IMR-90 (cell line): Measurements from ENCODE around the gene CFAP45. TPM values are rescaled to one million over a fixed set of nuclear protein-coding genes. Genes with fewer than 3 reads are reported as not detected.
A peak's percentile ranks its signal among the peaks of the same experiment; 100 is the strongest.

Experiments
- ATAC-seq: fragments of 200-7000 bp; cut with Tn5 transposase; 2 replicates; pipeline ENCODE4 v1.9.1; 2020; ENCODE audit warnings: low read depth, mild to moderate bottlenecking, moderate library complexity
- BruUV-seq: library from RNA; stranded (reverse); fragments of 400-500 nt; replicated peaks from 2 replicates; lab custom pipeline; 2021; lab: Mats Ljungman, UMichigan
- CTCF ChIA-PET: fragments of 300-600 bp; formaldehyde crosslinking; extraction: SDS; loops from one replicate; lab custom pipeline; 2021; ENCODE audit warnings: antibody characterized with exemption; lab: Yijun Ruan, JAX
- POLR2A ChIA-PET: fragments of 300-600 bp; sonication (Branson Sonifier 250); formaldehyde crosslinking; loops from one replicate; lab custom pipeline; 2022; ENCODE audit warnings: antibody characterized with exemption; ENCODE audit not compliant: unreplicated experiment; lab: Charles Lee
- DNase-seq: peaks from one replicate; pipeline ENCODE4 v3.0.0; 2013
- H2AFZ ChIP-seq: replicated peaks from 2 replicates; pipeline ENCODE3; 2013; ENCODE audit warnings: low read length, mild to moderate bottlenecking; ENCODE audit not compliant: poor library complexity
- H2AK5ac ChIP-seq: 2 replicates; pipeline ENCODE4 v1.6.1; 2013; ENCODE audit warnings: low read depth, low read length, inconsistent platforms
- H2AK9ac ChIP-seq: replicated peaks from 2 replicates; pipeline ENCODE3; 2013; ENCODE audit warnings: mild to moderate bottlenecking, low read depth, low read length, moderate library complexity; ENCODE audit not compliant: poor library complexity
- H2BK120ac ChIP-seq: 2 replicates; pipeline ENCODE4 v1.6.1; 2013; ENCODE audit warnings: low read depth, low read length, inconsistent platforms
- H2BK15ac ChIP-seq: 3 replicates; pipeline ENCODE4 v1.6.1; 2013; ENCODE audit warnings: low read depth, low read length, inconsistent platforms
- H2BK20ac ChIP-seq: 2 replicates; pipeline ENCODE4 v1.6.1; 2013; ENCODE audit warnings: low read depth, mild to moderate bottlenecking, inconsistent platforms, low read length, moderate library complexity
- H2BK5ac ChIP-seq: 2 replicates; pipeline ENCODE4 v1.6.1; 2013; ENCODE audit warnings: mild to moderate bottlenecking, low read depth, low read length, inconsistent platforms; ENCODE audit not compliant: poor library complexity, severe bottlenecking
- H3K14ac ChIP-seq: replicated peaks from 2 replicates; pipeline ENCODE4 v1.6.1; 2013; ENCODE audit warnings: low read depth, low read length, inconsistent platforms
- H3K18ac ChIP-seq: 2 replicates; pipeline ENCODE4 v1.6.1; 2013; ENCODE audit warnings: low read depth, low read length, control low read depth
- H3K23ac ChIP-seq: 2 replicates; pipeline ENCODE4 v1.6.1; 2013; ENCODE audit warnings: low read depth, low read length, inconsistent platforms
- H3K27ac ChIP-seq: 2 replicates; pipeline ENCODE4 v1.5.1; 2013; ENCODE audit warnings: mild to moderate bottlenecking, control low read depth, low read length; ENCODE audit not compliant: insufficient read depth
- H3K27me3 ChIP-seq: 2 replicates; pipeline ENCODE4 v1.6.1; 2013; ENCODE audit warnings: low read length; ENCODE audit not compliant: control insufficient read depth, insufficient read depth
- H3K36me3 ChIP-seq: 2 replicates; pipeline ENCODE4 v1.6.1; 2013; ENCODE audit warnings: low read length, mixed read lengths; ENCODE audit not compliant: control insufficient read depth, insufficient read depth
- H3K4ac ChIP-seq: 2 replicates; pipeline ENCODE4 v1.6.1; 2013; ENCODE audit warnings: low read depth, low read length, inconsistent platforms
- H3K4me1 ChIP-seq: 2 replicates; pipeline ENCODE4 v1.6.1; 2013; ENCODE audit warnings: low read length, mixed read lengths; ENCODE audit not compliant: control insufficient read depth, insufficient read depth
- H3K4me2 ChIP-seq: 2 replicates; pipeline ENCODE4 v1.6.1; 2013; ENCODE audit warnings: low read depth, mild to moderate bottlenecking, control low read depth, low read length, moderate library complexity
- H3K4me3 ChIP-seq: 2 replicates; pipeline ENCODE4 v1.5.1; 2013; ENCODE audit warnings: low read depth, mild to moderate bottlenecking, control low read depth, low read length, moderate library complexity; ENCODE audit not compliant: insufficient read depth
- H3K56ac ChIP-seq: 2 replicates; pipeline ENCODE4 v1.6.1; 2013; ENCODE audit warnings: low read length, inconsistent platforms; ENCODE audit not compliant: insufficient read depth; ENCODE audit errors: extremely low read depth
- H3K79me1 ChIP-seq, 2 experiments: 2 replicates each; pipeline ENCODE4 v1.6.1; 2013; ENCODE audit warnings: low read length in 2 of 2, inconsistent platforms in 1 of 2, low read depth in 1 of 2
- H3K9ac ChIP-seq: 2 replicates; pipeline ENCODE4 v1.6.1; 2013; ENCODE audit warnings: low read depth, low read length, control low read depth
- H3K9me1 ChIP-seq: 2 replicates; pipeline ENCODE4 v1.6.1; 2013; ENCODE audit warnings: low read length, inconsistent platforms; ENCODE audit not compliant: insufficient read depth
- H3K9me3 ChIP-seq: 2 replicates; pipeline ENCODE4 v1.6.1; 2013; ENCODE audit warnings: low read length; ENCODE audit not compliant: control insufficient read depth, insufficient read depth
- H4K20me1 ChIP-seq: 2 replicates; pipeline ENCODE4 v1.6.1; 2013; ENCODE audit warnings: low read length, inconsistent platforms; ENCODE audit not compliant: insufficient read depth
- H4K5ac ChIP-seq: 2 replicates; pipeline ENCODE4 v1.6.1; 2013; ENCODE audit warnings: mild to moderate bottlenecking, low read depth, low read length, control low read depth
- H4K8ac ChIP-seq, 2 experiments: 2 replicates each; pipeline ENCODE4 v1.6.1; 2013; ENCODE audit warnings: low read depth in 2 of 2, low read length in 2 of 2, control low read depth in 1 of 2, inconsistent platforms in 1 of 2
- H4K91ac ChIP-seq: 2 replicates; pipeline ENCODE4 v1.6.1; 2013; ENCODE audit warnings: low read depth, low read length, inconsistent platforms; ENCODE audit not compliant: insufficient read depth
- CEBPB ChIP-seq: IDR thresholded peaks from 2 replicates; pipeline ENCODE4 v1.6.1; 2012; ENCODE audit warnings: low read depth, low read length, improper control_type of control experiment
- ELK1 ChIP-seq: fragments of 150-350 bp; IDR thresholded peaks from 2 replicates; pipeline ENCODE4 v1.6.1; 2016; ENCODE audit warnings: low read depth, mild to moderate bottlenecking, low read length, moderate library complexity, borderline replicate concordance
- MAFK ChIP-seq: IDR thresholded peaks from 2 replicates; pipeline ENCODE4 v1.6.1; 2012; ENCODE audit warnings: low read depth, low read length, improper control_type of control experiment
- MXI1 ChIP-seq: IDR thresholded peaks from 2 replicates; pipeline ENCODE4 v1.6.1; 2012; ENCODE audit warnings: low read depth, mild to moderate bottlenecking, low read length, moderate library complexity, borderline replicate concordance
- NFE2L2 ChIP-seq: fragments of 150-350 bp; IDR thresholded peaks from 2 replicates; pipeline ENCODE4 v1.6.1; 2016; ENCODE audit warnings: low read depth, mild to moderate bottlenecking, low read length
- RAD21 ChIP-seq: IDR thresholded peaks from 2 replicates; pipeline ENCODE4 v1.6.1; 2012; ENCODE audit warnings: low read length, improper control_type of control experiment
- RCOR1 ChIP-seq: IDR thresholded peaks from 2 replicates; pipeline ENCODE4 v1.6.1; 2012; ENCODE audit warnings: mild to moderate bottlenecking, low read length, improper control_type of control experiment; ENCODE audit not compliant: insufficient replicate concordance
- WGBS, 2 experiments: methylation state at CpG; one replicate each; pipeline versions ENCODE4 v1.1.5 to v1.1.7; 2013; ENCODE audit warnings: missing lambda C conversion rate in 2 of 2; ENCODE audit not compliant: insufficient read length in 1 of 2; ENCODE audit errors: extremely low coverage in 2 of 2; 5-methylcytosine and 5-hydroxymethylcytosine counted together
- dilution Hi-C: fragments of 300-500 bp; cut with HindIII; formaldehyde crosslinking; loops from one replicate; pipeline ENCODE4 v1.14.3; 2018; ENCODE audit warnings: low sequenced_read_pairs; ENCODE audit not compliant: unreplicated experiment
- in situ Hi-C: fragments of 300-500 bp; cut with MboI; formaldehyde crosslinking; loops from 3 replicates; pipeline ENCODE4 v1.14.3; 2019; ENCODE audit warnings: low sequenced_read_pairs, inconsistent platforms, mixed read lengths
- intact Hi-C: fragments of 100-400 bp; cut with micrococcal nuclease; formaldehyde crosslinking; loops from 2 replicates; pipeline ENCODE4 v1.10.0; 2022
- polyA plus RNA-seq, 3 experiments: library from polyadenylated mRNA; depleted of rRNA; stranded (reverse); fragments of >200 nt; gene quantifications; 2 replicates each; pipeline ENCODE4 v1.2.3, GENCODE V29; 2012; ENCODE audit warnings: low replicate concordance in 1 of 3
- total RNA-seq: library from RNA; depleted of rRNA; stranded (reverse); fragments of >200 nt; gene quantifications from 2 replicates; pipeline ENCODE4 v1.2.3, GENCODE V29; 2012

Gene CFAP45
- total and polyA plus RNA-seq, 2 of the 4 experiments (the other 2 are of a cell fraction), result 0.51 to 0.72 TPM

GRCh38 chr1:159882527-159882862 is 17.5 kb downstream of the CFAP45 start:
- Histone ChIP-seq H2AFZ (peak overlapping the region; percentile 60), H3K4ac (peak overlapping the region; percentile 58), H3K36me3 (no peaks in the 10 kb centered on the region), H3K27me3 (no peaks in the 10 kb centered on the region), H3K9me1 (peaks cover 18% of the 10 kb centered on the region), H2BK20ac (peak overlapping the region; percentile 43), H2AK9ac (peak overlapping the region; percentile 62), H3K23ac (peak overlapping the region; percentile 79), H3K27ac (no peak overlapping the region), H2BK5ac (peak overlapping the region; percentile 42), H3K18ac (peak overlapping the region; percentile 20; the same call in 1 of the 2 replicates), H4K20me1 (no peaks in the 10 kb centered on the region), H4K5ac (no peak overlapping the region), H3K9ac (no peak overlapping the region), H4K8ac (peak overlapping the region in 1 of 2 experiments; percentile 12; a peak in 2 of 4 replicates), H3K4me1 (peaks cover 15% of the 10 kb centered on the region), H3K14ac (peak overlapping the region; percentile 82), H2BK15ac (peak overlapping the region; percentile 3; the same call in 2 of the 3 replicates), H3K4me3 (no peak overlapping the region), H2BK120ac (peak overlapping the region; percentile 39), H3K56ac (no peak overlapping the region), H3K79me1 (no peaks in the 10 kb centered on the region), H3K4me2 (no peak overlapping the region), H4K91ac (no peak overlapping the region), H3K9me3 (no peaks in the 10 kb centered on the region), H2AK5ac (peak overlapping the region; percentile 64)
- TF ChIP-seq MXI1 (no peak), NFE2L2 (peak; percentile 45), CEBPB (peak; percentile 87), ELK1 (no peak), RCOR1 (no peak), MAFK (peak; percentile 42; the same call in 1 of the 2 replicates), RAD21 (no peak)
- no CpG with 5 or more reads among the region's 2 CpGs for WGBS, 2 experiments
- ChIA-PET POLR2A (no interaction called here), CTCF (interaction anchor here (1.5 kb wide), 1 partner anchor 84 kb away, joined by 7 read pairs; no protein-coding TSS in a partner anchor)
- ATAC-seq, result no peak
- BruUV-seq, result no TSS peak
- in situ Hi-C loops, result loop anchor here (25.0 kb wide), 1 partner anchor 670 kb away; the partner anchor contains the start of gene ACKR1
- dilution Hi-C loops, result loop anchor here (25.0 kb wide), 1 partner anchor 95 kb away; the partner anchor contains the start of gene DUSP23
- intact Hi-C loops, result no loop called here
- DNase-seq, result peak; percentile 58
